Myocyte (in vitro differentiated cells): ENCODE measurements around the gene STAT5B. TPM values are rescaled to one million over a fixed set of nuclear protein-coding genes. Genes with fewer than 3 reads are reported as not detected.

Source experiments
- DNase-seq: peaks from one replicate; pipeline ENCODE4 v3.0.0-alpha.2; 2012; ENCODE audit warnings: low read depth
- total RNA-seq: library from RNA; depleted of rRNA; stranded (reverse); fragments of >200 nt; gene quantifications from 2 replicates; pipeline ENCODE4 v1.2.3, GENCODE V29; 2014

STAT5B gene
- total RNA-seq, 1 donor from 2014 or later: 27.2 TPM

- DNase-seq: no peak
These were observed 9.3 kb upstream of the STAT5B start for GRCh38 chr17:42285346-42286050.

GRCh38 chr17:42284566-42284965 lies 8.4 kb upstream of the STAT5B start:
- DNase-seq: no peak

- DNase-seq: no peak
These were observed 7.8 kb upstream of the STAT5B start for GRCh38 chr17:42284024-42284369.

GRCh38 chr17:42283241-42284023 lies 7.2 kb upstream of the STAT5B start:
- no peak for DNase-seq

- no peak for DNase-seq
These were observed 6.4 kb upstream of the STAT5B start for GRCh38 chr17:42282478-42283080.

- DNase-seq: no peak
These were observed 5.4 kb upstream of the STAT5B start for GRCh38 chr17:42281571-42282096.

GRCh38 chr17:42279776-42280630 lies 3.8 kb upstream of the STAT5B start:
- no peak for DNase-seq

GRCh38 chr17:42277342-42277712 lies 1.1 kb upstream of the STAT5B start:
- DNase-seq: no peak

GRCh38 chr17:42276609-42277341 lies 584 bp upstream of the STAT5B start:
- DNase-seq: peak; percentile 74

- DNase-seq: peak; percentile 27
These were observed 448 bp downstream of the STAT5B start for GRCh38 chr17:42275527-42276358.

GRCh38 chr17:42274812-42275526 lies 1.2 kb downstream of the STAT5B start:
- no peak for DNase-seq

GRCh38 chr17:42274253-42274542 lies 2.0 kb downstream of the STAT5B start:
- DNase-seq: no peak

- DNase-seq: no peak
These were observed 2.5 kb downstream of the STAT5B start for GRCh38 chr17:42273474-42274252.

GRCh38 chr17:42272162-42272907 lies 3.9 kb downstream of the STAT5B start:
- no peak for DNase-seq

GRCh38 chr17:42271779-42272035 lies 4.5 kb downstream of the STAT5B start:
- no peak for DNase-seq

- DNase-seq: no peak
These were observed 5.0 kb downstream of the STAT5B start for GRCh38 chr17:42271006-42271778.

GRCh38 chr17:42270596-42270995 lies 5.6 kb downstream of the STAT5B start:
- DNase-seq: no peak
